ENCODE data around the gene ADM2. TPM values are rescaled to one million over a fixed set of nuclear protein-coding genes. Genes with fewer than 3 reads are reported as not detected.

Gene ADM2
- total RNA-seq, 6 experiments from 2014 or later, result 1.0 to 19.2 (median 2.2) TPM

GRCh38 chr22:50525858-50526107, 44.4 kb downstream of the ADM2 start:
- ATAC-seq (peak in 2 of 4 donors; percentile 4 to 5), DNase-seq (no peak)
- Histone ChIP-seq H3K4me3 (peak overlapping the region; percentile 66 to 74 (median 68)), H3K9me3 (no peaks in the 10 kb centered on the region), H3K4me1 (peaks cover 0 to 25% (median 12%) of the 10 kb centered on the region in 4 donors), H3K27ac (peak overlapping the region; percentile 76 to 94 (median 87)), H3K36me3 (peaks cover 0 to 23% (median 3%) of the 10 kb centered on the region in 4 donors), H3K27me3 (no peaks in the 10 kb centered on the region)
- intact Hi-C loops (cut with DNase I), result loop anchor here in 1 of 2 donors (10.0 kb wide), 1 partner anchor 89 kb away; no protein-coding TSS in a partner anchor
- TF ChIP-seq POLR2A (IDR thresholded peaks at IDR 0.05), result no peak
- TF ChIP-seq, protein P1, sequence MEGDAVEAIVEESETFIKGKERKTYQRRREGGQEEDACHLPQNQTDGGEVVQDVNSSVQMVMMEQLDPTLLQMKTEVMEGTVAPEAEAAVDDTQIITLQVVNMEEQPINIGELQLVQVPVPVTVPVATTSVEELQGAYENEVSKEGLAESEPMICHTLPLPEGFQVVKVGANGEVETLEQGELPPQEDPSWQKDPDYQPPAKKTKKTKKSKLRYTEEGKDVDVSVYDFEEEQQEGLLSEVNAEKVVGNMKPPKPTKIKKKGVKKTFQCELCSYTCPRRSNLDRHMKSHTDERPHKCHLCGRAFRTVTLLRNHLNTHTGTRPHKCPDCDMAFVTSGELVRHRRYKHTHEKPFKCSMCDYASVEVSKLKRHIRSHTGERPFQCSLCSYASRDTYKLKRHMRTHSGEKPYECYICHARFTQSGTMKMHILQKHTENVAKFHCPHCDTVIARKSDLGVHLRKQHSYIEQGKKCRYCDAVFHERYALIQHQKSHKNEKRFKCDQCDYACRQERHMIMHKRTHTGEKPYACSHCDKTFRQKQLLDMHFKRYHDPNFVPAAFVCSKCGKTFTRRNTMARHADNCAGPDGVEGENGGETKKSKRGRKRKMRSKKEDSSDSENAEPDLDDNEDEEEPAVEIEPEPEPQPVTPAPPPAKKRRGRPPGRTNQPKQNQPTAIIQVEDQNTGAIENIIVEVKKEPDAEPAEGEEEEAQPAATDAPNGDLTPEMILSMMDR (IDR thresholded peaks at IDR 0.05), result no peak
- WGBS (ENCODE audit: insufficient coverage, low coverage, low lambda C conversion rate, missing lambda C conversion rate), result no CpG with 5 or more reads among the region's 33 CpGs

GRCh38 chr22:50526108-50526833, 44.9 kb downstream of the ADM2 start:
- Histone ChIP-seq H3K4me3 (peak overlapping the region; percentile 66 to 74 (median 68)), H3K36me3 (peaks cover 0 to 23% (median 3%) of the 10 kb centered on the region in 4 donors), H3K4me1 (peaks cover 0 to 25% (median 12%) of the 10 kb centered on the region in 4 donors), H3K9me3 (no peaks in the 10 kb centered on the region), H3K27me3 (no peaks in the 10 kb centered on the region), H3K27ac (peak overlapping the region; percentile 76 to 94 (median 87))
- intact Hi-C loops (cut with DNase I), result loop anchor here in 1 of 2 donors (10.0 kb wide), 1 partner anchor 89 kb away; no protein-coding TSS in a partner anchor
- WGBS (ENCODE audit: insufficient coverage, low coverage, low lambda C conversion rate, missing lambda C conversion rate), result 0% methylated on average over 13 of the region's 77 CpGs
- DNase-seq (peak; percentile 87 to 90 (median 90)), ATAC-seq (peak; percentile 13 to 33 (median 20))
- peak; percentile 33 for TF ChIP-seq POLR2A (IDR thresholded peaks at IDR 0.05)
- TF ChIP-seq, protein P1 (IDR thresholded peaks at IDR 0.05), result peak; percentile 45 to 84 (median 66)

DNA sequence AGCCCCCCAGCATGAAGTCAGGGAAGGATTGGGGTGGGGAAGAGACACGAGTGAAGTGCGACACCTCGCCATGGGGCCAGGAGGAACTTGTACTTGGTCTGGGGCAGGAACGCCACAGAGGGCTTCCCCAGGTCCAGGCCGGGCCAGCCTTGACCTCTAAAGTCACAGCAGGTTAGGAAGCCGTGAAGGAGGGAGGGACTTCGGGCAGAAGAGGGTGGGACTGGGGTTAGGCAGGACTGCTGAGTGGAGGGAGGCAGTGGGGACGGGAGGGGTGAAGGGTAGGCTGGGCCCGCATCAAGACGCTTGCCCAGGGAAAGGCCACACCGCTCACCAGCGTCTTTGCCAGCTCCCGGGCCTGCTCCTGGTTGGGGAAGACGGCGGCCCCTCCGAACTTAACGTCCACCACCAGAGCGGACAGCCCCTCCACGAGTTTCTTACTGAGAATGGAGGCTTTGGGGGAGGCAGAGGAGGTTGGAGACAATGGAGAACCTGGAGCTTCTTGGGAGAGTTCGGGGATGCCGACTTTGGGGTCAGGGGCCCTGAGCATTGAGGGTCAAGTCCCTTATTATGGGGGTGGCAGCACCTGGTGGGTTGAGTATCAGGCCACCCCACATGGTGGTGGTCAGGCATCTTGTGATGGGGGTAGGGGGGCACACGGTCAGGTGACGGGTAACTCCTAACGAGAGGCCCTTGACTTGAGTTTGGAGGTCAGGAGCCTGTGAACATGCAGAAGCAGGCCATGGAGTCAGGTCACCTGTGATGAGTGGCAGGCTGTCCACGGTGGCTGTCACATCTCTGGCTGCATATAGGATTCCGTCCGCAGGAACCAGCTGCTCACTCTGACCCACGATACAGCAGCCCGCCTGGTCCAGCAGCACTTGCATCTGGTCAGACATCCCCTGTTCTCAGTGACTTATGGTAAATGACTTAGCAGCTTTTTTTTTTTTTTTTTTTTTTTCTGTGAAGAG, 45.8 kb downstream of the ADM2 start:
- Histone ChIP-seq H3K4me1 (peaks cover 0 to 25% (median 12%) of the 10 kb centered on the region in 4 donors), H3K27ac (peak overlapping the region; percentile 76 to 94 (median 87)), H3K36me3 (peaks cover 0 to 18% (median 3%) of the 10 kb centered on the region in 4 donors), H3K27me3 (no peaks in the 10 kb centered on the region), H3K4me3 (peak overlapping the region; percentile 66 to 74 (median 68)), H3K9me3 (no peaks in the 10 kb centered on the region)
- peak; percentile 0 to 16 (median 10) for ATAC-seq
- TF ChIP-seq POLR2A (IDR thresholded peaks at IDR 0.05), result peak; percentile 34
- TF ChIP-seq, protein P1 (IDR thresholded peaks at IDR 0.05), result no peak
- WGBS (ENCODE audit: insufficient coverage, low coverage, low lambda C conversion rate, missing lambda C conversion rate), result 0% methylated on average over 2 of the region's 29 CpGs
- intact Hi-C loops (cut with DNase I), result loop anchor here in 1 of 2 donors (10.0 kb wide), 1 partner anchor 88 kb away; no protein-coding TSS in a partner anchor
- peak; percentile 82 to 85 (median 84) for DNase-seq

- DNase-seq (peak in 1 of 3 donors; percentile 51), ATAC-seq (no peak)
- Histone ChIP-seq H3K9me3 (no peaks in the 10 kb centered on the region), H3K27ac (peak overlapping the region in 2 of 3 donors; percentile 87 to 94), H3K4me1 (peaks cover 0 to 25% (median 12%) of the 10 kb centered on the region in 4 donors), H3K4me3 (peak overlapping the region in 1 of 3 donors; percentile 76), H3K27me3 (no peaks in the 10 kb centered on the region), H3K36me3 (peaks cover 0 to 8% (median under 1%) of the 10 kb centered on the region in 4 donors)
- 82% methylated on average over 12 of the region's 18 CpGs for WGBS (ENCODE audit: insufficient coverage, low coverage, low lambda C conversion rate, missing lambda C conversion rate)
- TF ChIP-seq, protein P1 (IDR thresholded peaks at IDR 0.05), result no peak
- TF ChIP-seq POLR2A (IDR thresholded peaks at IDR 0.05), result no peak
- intact Hi-C loops (cut with DNase I), result loop anchor here in 1 of 2 donors (10.0 kb wide), 1 partner anchor 87 kb away; no protein-coding TSS in a partner anchor
Measured at GRCh38 chr22:50527921-50528681, 46.8 kb downstream of the ADM2 start.

Data from right lobe of liver (tissue), 6 donors.